Cardiac muscle cell (in vitro differentiated cells and primary cell): Measurements from ENCODE around the gene OR52E1. TPM values are rescaled to one million over a fixed set of nuclear protein-coding genes. Genes with fewer than 3 reads are reported as not detected.
A peak's percentile ranks its signal among the peaks of the same experiment; 100 is the strongest.

Experiments used
- DNase-seq, 2 donors: peaks; one replicate each; pipeline versions ENCODE4 v3.0.0 to v3.0.0-alpha.2; 2010 to 2017; ENCODE audit warnings: low read depth in 1 of 2, low spot score in 1 of 2
- H3K27ac ChIP-seq: fragments of 200-600 bp; sonication (generic); 2 replicates; pipeline ENCODE4 v1.5.1; 2016
- H3K27me3 ChIP-seq: fragments of 200-600 bp; sonication (generic); 2 replicates; pipeline ENCODE4 v1.6.0; 2016; ENCODE audit warnings: control low read depth
- H3K36me3 ChIP-seq: fragments of 200-600 bp; sonication (generic); 2 replicates; pipeline ENCODE4 v1.5.1; 2016; ENCODE audit warnings: control low read depth
- H3K4me1 ChIP-seq: fragments of 200-600 bp; sonication (generic); 2 replicates; pipeline ENCODE4 v1.8.1; 2017; ENCODE audit warnings: low read depth, mild to moderate bottlenecking, mixed run types
- H3K4me3 ChIP-seq: fragments of 200-600 bp; sonication (generic); 2 replicates; pipeline ENCODE4 v1.5.1; 2016; ENCODE audit warnings: mild to moderate bottlenecking
- H3K9me3 ChIP-seq: fragments of 200-600 bp; sonication (generic); 2 replicates; pipeline ENCODE4 v1.5.1; 2017; ENCODE audit warnings: low read depth, mild to moderate bottlenecking, control low read depth
- CTCF ChIP-seq: IDR thresholded peaks from 2 replicates; pipeline ENCODE4 v1.5.1; 2012; ENCODE audit warnings: low read depth, mild to moderate bottlenecking, low read length
- polyA plus RNA-seq: library from polyadenylated mRNA; unstranded; fragments of >200 nt; fragmentation: Nextera tagmentation; extraction: Ambion mirVana; gene quantifications from 2 replicates; pipeline ENCODE4 v1.2.1, GENCODE V29; 2016
- total RNA-seq: library from RNA; depleted of rRNA; stranded (reverse); fragments of >200 nt; gene quantifications from 2 replicates; pipeline ENCODE4 v1.2.3, GENCODE V29; 2016

OR52E1 gene
- total RNA-seq: not detected in 2 replicates
- not detected in 2 replicates for polyA plus RNA-seq

- H3K9me3 ChIP-seq: no peaks in the 10 kb centered on the region
- peaks cover 13% of the 10 kb centered on the region for H3K4me1 ChIP-seq
- H3K27me3 ChIP-seq: no peaks in the 10 kb centered on the region
- no peak for DNase-seq
- TF ChIP-seq CTCF: no peak
- no peaks in the 10 kb centered on the region for H3K36me3 ChIP-seq
- H3K27ac ChIP-seq: no peak within 1 kb of the TSS
- H3K4me3 ChIP-seq: no peak within 1 kb of the TSS
Measured at GRCh38 chr11:5069272-5069671, at the start of gene OR52E1. TSS of gene OR52E1 (plus strand) at chr11:5069572.

DNA sequence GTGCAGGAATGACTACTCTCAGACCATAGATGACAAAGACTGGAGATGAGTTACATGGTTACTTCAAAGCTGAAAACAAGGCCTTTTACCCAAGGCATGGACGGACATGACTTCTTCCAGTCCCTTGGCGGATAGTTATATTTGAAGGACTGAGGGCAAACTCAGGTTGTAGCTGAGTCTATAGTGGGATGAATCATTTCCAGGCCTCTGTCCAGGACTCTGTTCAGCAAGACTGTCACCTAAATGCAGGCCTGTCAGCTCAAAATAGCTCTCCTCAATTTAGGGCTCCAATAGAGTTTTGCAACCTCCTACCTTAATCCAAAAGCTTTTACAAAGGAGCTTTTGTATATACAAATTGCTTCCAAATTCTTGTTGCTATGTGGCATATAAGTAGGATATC is 47.4 kb upstream of the OR52E1 start:
- Histone ChIP-seq H3K27me3 (no peaks in the 10 kb centered on the region), H3K4me1 (no peaks in the 10 kb centered on the region), H3K36me3 (no peaks in the 10 kb centered on the region), H3K27ac (no peak overlapping the region), H3K9me3 (no peaks in the 10 kb centered on the region), H3K4me3 (no peak overlapping the region)
- no peak for TF ChIP-seq CTCF
- no peak for DNase-seq

DNA sequence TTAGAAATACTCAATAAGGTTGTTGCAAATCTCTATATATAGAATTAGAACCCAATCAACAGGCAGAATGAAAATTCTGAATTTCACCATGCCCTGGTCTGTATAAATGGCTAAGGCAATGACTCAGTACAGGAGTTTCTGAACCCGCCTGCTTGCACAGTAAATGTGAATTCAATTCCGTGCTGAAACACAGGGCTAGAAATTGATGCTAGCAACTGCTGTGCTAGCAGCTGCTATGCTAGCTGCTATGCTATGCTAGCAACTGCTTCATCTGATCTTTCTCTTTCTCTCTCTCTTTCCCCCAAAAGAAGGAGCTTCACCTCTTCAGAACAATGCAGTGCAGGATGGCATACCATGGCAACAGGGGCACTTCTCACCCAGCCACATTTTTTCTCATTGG is 32.7 kb upstream of the OR52E1 start:
- DNase-seq: peak in 1 of 2 donors; percentile 1
- no peaks in the 10 kb centered on the region for H3K36me3 ChIP-seq
- no peak for TF ChIP-seq CTCF
- no peaks in the 10 kb centered on the region for H3K9me3 ChIP-seq
- H3K4me1 ChIP-seq: no peaks in the 10 kb centered on the region
- no peaks in the 10 kb centered on the region for H3K27me3 ChIP-seq
- H3K4me3 ChIP-seq: no peak overlapping the region
- no peak overlapping the region for H3K27ac ChIP-seq

DNA sequence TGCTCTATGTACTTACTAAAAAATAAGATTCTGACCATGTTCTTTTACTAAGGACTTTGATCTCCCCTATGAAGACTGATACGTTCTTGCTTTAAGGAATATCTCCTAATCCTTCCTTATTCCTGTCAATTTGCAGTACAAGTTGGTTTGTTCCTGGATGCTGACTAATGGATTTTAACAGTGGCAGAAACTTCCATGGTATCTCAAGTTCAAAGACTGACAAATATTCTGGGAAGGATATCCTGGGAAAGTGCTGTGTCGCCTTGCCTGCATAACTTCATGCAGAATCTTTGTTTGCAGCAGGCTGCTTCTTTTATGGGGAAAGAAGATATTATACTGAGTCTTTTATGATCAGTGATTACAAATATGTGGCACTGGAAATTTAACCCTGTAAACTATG is 31.4 kb upstream of the OR52E1 start:
- H3K4me1 ChIP-seq: no peaks in the 10 kb centered on the region
- no peaks in the 10 kb centered on the region for H3K9me3 ChIP-seq
- DNase-seq: no peak
- H3K27ac ChIP-seq: no peak overlapping the region
- no peak for TF ChIP-seq CTCF
- H3K4me3 ChIP-seq: no peak overlapping the region
- H3K36me3 ChIP-seq: no peaks in the 10 kb centered on the region
- H3K27me3 ChIP-seq: no peaks in the 10 kb centered on the region

DNA sequence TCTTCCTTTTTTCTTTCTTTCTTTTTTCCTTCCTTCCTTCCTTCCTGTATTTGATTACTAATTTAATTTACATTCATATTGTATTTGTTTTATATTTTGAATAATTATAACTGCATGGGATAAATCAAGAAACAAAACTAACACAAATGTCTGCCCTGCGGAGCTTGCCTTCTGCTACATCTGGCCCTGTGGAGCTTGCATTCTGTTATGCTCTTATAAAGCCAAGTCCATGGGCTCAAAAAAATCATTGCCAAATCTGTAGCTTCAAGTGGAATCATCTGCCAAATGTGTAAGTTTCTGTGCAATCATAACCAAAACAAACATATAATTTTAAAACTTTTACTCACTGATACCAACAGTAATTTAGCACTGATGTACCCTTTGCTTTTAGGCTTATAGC is 31.0 kb upstream of the OR52E1 start:
- Histone ChIP-seq H3K4me3 (no peak overlapping the region), H3K36me3 (no peaks in the 10 kb centered on the region), H3K27me3 (no peaks in the 10 kb centered on the region), H3K4me1 (no peaks in the 10 kb centered on the region), H3K9me3 (no peaks in the 10 kb centered on the region), H3K27ac (no peak overlapping the region)
- no peak for DNase-seq
- no peak for TF ChIP-seq CTCF

DNA sequence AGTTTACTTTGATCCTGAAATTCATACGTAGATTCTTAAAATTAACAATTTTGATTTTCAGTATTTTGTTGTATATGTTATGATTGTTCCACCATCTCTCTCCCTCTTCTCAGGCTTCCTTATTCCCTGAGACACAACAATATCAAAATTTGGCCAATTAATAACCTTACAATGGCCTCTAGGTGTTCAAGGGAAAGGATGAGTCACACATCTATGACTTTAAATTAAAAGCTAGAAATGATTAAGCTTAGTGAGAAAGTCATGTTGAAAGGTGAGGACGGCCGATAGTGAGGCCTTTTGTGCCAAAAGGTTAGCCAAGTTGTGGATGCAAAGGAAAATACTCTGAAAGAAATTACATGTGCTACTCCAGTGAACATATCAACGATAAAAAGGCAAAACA is 28.5 kb upstream of the OR52E1 start:
- H3K36me3 ChIP-seq: no peaks in the 10 kb centered on the region
- no peak for DNase-seq
- no peaks in the 10 kb centered on the region for H3K27me3 ChIP-seq
- no peak for TF ChIP-seq CTCF
- no peak overlapping the region for H3K27ac ChIP-seq
- H3K4me1 ChIP-seq: no peaks in the 10 kb centered on the region
- no peaks in the 10 kb centered on the region for H3K9me3 ChIP-seq
- no peak overlapping the region for H3K4me3 ChIP-seq
